GM19023 (cell line): Measurements from ENCODE around the gene SCAP.

Source experiments
- ATAC-seq: cut with Tn5 transposase; IDR thresholded peaks from one replicate; pipeline ENCODE4 v1.9.1; 2021; ENCODE audit warnings: mild to moderate bottlenecking, moderate library complexity; ENCODE audit not compliant: unreplicated experiment

The SCAP gene

DNA sequence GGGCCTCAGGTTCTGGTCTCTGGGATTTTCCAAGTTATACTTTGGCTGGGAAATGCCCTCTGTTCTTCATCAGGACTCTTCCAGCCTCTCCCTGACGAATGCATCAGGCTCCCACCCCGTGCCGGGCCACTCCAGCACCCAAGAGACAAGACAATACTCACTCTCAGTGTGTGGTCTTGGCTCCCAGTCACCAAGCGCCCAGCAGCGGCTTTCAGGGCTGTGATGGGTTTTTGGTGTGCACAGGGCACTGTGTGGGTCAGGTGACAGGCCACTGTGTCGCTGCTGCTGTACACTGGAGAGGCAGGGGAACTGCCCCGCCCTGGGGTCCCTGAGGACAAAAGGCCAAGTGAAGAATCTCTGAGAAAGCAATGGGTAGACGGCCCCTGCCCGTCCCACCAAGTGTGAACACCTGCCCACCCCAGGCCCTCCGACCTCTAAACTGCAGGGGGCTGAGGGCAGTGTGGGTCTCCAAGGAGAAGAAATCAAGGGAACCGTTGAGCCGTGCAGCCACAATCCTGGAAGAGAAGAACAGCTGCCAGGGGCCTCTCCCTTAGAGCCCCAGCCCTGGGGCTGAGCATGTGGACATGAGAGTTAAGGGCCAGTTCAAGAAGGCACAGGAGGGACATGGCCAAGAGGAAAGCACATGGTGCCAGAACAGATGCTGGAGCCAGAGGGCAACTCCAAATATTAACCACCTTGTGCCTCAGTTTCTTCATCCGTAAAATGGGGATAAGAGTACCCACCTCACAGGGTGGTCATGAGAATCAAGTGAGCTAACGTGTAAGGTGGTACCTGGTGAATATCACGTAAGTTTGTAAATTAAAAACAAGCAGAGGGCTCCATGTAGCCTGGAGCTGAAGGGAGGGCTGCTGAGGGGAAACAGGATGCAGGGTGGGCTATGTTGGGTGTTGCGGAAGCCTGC, 60.8 kb downstream of the SCAP start:
- ATAC-seq, result no peak

DNA sequence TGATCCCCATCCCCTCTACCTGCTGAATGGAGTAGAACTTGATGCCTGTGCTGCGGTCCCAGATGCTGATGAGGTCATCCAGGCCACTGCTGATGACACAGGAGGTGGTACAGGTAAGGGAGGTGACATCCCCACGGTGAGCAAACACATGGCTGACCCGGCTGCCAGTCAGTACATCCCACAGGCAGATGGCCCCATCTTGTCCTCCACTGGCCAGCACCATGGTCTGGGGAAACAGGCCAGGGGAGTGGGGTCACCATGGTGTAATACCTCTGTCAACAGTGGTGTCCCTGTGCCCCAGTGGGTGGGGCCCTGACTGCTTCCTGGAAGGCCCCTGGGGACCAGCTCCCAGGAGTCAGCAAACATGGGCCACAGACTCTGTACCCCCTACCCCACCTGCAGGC, 61.6 kb downstream of the SCAP start:
- ATAC-seq, result no peak

DNA sequence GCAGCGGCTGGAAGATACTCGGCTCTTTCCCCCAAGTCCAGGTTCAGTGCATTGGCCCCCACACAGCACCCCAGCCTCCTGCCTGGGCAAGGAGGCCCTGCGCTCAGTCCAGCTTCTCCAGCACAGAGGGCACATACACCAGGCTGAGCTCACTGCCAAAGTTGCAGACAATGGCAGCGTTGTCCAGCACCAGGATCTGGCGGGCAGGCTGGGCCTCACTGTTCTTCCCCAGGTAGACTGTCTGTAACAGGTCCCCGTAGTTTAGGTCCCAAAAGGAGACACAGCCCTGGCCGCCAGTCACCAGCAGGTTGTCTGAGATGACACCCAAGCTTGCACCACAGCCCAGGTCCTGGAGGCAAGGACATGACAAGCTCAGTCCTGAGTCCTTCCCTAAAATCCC, 62.0 kb downstream of the SCAP start:
- no peak for ATAC-seq

DNA sequence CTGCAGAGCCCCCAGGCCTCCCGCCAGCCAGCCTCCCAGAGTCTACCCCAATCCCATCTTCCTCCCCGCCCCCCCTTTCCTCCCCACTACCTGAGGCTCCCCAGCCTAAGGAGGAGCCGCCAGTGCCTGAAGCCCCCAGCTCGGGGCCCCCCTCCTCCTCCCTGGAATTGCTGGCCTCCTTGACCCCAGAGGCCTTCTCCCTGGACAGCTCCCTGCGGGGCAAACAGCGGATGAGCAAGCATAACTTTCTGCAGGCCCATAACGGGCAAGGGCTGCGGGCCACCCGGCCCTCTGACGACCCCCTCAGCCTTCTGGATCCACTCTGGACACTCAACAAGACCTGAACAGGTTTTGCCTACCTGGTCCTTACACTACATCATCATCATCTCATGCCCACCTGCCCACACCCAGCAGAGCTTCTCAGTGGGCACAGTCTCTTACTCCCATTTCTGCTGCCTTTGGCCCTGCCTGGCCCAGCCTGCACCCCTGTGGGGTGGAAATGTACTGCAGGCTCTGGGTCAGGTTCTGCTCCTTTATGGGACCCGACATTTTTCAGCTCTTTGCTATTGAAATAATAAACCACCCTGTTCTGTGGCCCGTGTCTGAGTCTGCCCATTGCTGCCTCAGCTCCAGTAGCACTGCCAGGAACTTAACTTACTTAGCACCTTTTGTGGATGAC, 62.8 kb downstream of the SCAP start:
- ATAC-seq, result no peak

DNA sequence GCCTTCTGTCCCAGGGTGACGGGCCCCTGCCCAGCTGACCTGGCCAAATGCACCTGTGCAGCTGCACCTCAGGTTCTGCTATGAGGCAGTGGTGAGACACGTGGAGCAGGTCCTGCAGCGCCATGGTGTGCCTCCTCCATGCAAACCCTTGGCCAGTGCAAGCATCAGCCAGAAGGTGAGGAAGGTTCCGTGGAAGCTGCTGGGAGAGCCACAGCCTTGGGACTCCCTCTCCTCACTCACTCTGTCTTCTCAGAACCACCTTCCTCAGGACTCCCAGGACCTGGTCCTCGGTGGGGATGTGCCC, 63.3 kb downstream of the SCAP start:
- no peak for ATAC-seq

- no peak for ATAC-seq
These were observed 63.9 kb downstream of the SCAP start for GRCh38 chr3:47411696-47412452.

DNA sequence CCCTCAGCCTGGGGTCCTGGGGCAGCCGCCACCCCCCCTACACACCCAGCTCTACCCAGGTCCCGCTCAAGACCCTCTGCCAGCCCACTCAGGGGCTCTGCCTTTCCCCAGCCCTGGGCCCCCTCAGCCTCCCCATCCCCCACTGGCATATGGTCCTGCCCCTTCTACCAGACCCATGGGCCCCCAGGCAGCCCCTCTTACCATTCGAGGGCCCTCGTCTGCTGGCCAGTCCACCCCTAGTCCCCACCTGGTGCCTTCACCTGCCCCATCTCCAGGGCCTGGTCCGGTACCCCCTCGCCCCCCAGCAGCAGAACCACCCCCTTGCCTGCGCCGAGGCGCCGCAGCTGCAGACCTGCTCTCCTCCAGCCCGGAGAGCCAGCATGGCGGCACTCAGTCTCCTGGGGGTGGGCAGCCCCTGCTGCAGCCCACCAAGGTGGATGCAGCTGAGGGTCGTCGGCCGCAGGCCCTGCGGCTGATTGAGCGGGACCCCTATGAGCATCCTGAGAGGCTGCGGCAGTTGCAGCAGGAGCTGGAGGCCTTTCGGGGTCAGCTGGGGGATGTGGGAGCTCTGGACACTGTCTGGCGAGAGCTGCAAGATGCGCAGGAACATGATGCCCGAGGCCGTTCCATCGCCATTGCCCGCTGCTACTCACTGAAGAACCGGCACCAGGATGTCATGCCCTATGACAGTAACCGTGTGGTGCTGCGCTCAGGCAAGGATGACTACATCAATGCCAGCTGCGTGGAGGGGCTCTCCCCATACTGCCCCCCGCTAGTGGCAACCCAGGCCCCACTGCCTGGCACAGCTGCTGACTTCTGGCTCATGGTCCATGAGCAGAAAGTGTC, 64.7 kb downstream of the SCAP start:
- no peak for ATAC-seq

DNA sequence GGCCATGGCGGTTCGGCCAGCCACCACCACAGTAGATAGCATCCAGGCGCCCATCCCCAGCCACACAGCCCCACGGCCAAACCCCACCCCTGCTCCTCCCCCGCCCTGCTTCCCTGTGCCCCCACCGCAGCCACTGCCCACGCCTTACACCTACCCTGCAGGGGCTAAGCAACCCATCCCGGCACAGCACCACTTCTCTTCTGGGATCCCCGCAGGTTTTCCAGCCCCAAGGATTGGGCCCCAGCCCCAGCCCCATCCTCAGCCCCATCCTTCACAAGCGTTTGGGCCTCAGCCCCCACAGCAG, 65.4 kb downstream of the SCAP start:
- ATAC-seq, result no peak

GRCh38 chr3:47409688-47410416, 65.9 kb downstream of the SCAP start:
- ATAC-seq, result no peak

GRCh38 chr3:47409284-47409683, 66.5 kb downstream of the SCAP start:
- ATAC-seq, result no peak

GRCh38 chr3:47408839-47409229, 66.9 kb downstream of the SCAP start:
- no peak for ATAC-seq

DNA sequence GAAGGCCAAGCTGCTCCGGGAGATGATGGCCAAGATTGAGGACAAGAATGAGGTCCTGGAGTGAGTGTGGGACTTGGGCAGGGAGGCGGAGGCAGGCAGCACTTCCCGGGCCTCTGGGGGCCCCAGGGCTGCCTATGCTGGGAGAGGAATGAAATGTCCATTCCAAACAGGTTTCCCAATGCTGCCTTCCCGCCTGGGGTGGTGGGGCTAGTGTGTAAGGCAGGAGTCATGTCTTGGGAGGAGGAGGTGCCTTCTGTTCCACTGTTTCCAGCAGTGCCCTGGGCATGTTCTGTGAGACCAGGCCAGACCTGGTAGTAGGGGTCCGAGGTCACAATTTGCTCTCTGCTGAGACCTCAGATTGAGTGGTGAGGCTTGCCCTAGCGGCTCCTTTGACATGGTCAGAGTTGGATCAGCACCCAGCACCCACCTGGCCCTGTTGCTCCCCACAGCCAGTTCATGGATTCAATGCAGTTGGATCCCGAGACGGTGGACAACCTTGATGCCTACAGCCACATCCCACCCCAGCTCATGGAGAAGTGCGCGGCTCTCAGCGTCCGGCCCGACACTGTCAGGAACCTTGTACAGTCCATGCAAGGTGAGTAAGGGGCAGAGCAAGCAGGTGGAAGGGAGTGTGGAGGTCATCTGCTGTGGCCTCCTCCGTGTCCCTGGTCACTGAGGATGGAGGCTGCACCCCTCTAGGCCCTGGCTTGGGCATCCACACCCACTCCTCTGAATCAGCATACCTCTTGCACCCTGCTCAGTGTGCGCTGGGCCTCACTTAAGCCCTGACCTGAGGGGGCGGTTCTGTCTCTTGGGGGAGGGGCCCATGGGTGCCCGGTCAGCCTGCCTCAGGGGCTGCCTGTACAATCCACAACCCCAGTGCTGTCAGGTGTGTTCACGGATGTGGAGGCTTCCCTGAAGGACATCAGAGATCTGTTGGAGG, 67.6 kb downstream of the SCAP start:
- no peak for ATAC-seq

- ATAC-seq, result no peak
These were observed 68.5 kb downstream of the SCAP start for GRCh38 chr3:47407237-47407636.

DNA sequence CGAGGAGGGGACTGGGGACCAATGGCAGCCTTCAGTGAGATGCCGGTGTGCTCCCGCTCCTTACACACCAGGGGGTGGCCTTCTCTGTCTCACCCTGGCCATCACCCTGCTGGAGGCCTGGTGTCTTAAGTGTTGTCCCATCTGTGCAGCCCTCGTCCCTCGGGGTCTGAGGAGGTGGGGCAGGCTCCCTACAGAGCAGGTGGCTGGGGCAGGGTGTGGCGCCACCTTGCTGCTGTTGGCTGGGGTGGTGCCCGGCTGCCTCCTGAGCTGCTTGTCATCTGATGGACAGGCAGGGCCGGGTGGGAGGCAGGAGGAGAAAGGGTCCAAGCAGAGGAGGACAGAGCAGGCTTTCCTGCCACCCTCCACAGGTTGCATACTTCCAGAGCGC, 69.0 kb downstream of the SCAP start:
- ATAC-seq, result no peak

GRCh38 chr3:47405820-47406761, 69.7 kb downstream of the SCAP start:
- no peak for ATAC-seq

DNA sequence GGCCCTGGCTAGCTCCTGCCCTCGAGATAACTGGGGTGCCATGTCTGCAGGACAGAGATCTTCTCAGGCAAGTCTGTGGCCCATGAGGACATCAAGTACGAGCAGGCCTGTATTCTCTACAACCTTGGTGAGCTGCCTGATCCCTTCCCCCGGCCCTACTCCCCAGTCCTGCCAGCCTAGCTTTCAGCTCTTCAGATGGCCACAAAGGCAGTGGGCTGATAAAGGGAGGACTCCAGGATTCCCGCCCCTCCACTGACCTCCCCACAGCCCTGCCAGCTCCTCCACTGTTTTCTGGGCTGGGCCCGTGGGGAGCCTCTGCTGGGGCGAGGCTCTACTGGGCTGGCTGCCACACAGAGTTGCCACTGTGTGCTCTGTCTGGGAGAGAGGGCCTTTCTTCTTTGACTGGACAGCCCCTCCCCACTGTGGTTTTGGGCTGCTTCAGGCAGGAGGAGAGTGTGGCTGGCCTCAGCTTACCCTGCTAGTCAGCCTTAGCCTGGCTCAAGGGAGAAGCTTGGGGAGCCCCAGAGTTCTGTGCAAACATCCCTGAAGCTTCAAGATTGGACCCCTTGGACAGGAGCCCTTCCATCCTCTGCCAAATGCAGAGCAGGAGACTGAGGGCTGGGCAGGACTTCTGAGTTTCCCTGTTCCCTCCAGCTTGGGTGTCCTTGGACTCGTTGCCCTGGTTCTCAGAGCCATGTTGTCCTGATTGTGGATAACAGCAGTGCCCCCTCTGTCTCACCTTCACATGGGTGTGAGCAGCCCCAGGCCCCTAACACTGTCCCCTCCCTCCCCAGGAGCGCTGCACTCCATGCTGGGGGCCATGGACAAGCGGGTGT, 70.6 kb downstream of the SCAP start:
- ATAC-seq, result no peak

DNA sequence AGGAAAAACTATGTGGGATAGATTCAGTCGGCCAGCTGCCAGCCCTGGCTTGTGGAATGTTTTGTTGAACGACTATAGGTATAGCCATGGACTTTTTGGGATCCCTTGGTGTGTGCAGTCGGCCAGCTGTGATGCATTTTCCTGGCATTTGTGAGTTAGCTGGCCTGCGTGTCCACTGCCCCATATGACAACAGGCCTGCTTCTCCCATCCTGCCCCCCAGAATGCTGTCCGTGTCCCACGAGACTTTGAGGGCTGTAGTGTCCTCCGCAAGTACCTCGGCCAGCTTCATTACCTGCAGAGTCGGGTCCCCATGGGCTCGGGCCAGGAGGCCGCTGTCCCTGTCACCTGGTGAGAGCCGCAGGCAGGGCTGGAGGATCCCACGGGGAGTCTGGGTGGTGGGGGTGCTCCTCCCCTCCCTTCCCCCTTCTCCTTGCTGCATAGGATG, 71.3 kb downstream of the SCAP start:
- ATAC-seq, result no peak
